Cardiac fibroblast (primary cell): ENCODE data around the gene RTEL1.
A peak's percentile ranks its signal among the peaks of the same experiment; 100 is the strongest.
"Not testable (repeated sequence)": the region's sequence is repeated elsewhere in the genome, so short reads cannot be mapped to it uniquely, and the experiment has no call there.

ENCODE experiments used
- DNase-seq, 2 donors: peaks; one replicate each; pipeline versions ENCODE4 v3.0.0 to v3.0.0-alpha.2; 2010; ENCODE audit warnings: low read depth in 2 of 2
- H3K4me3 ChIP-seq, 2 donors: replicated peaks in 1 of 2; 1 replicate in 1 of 2; 2 replicates in 1 of 2; pipeline ENCODE4 v1.5.1; 2011; ENCODE audit warnings: low read depth in 2 of 2, low read length in 2 of 2, mild to moderate bottlenecking in 2 of 2, moderate library complexity in 1 of 2
- TF ChIP-seq, protein P1 (sequence below): IDR thresholded peaks from one replicate; pipeline ENCODE4 v1.5.1; 2011; ENCODE audit warnings: low read depth, mild to moderate bottlenecking, low read length, inconsistent platforms

RTEL1 gene

DNA sequence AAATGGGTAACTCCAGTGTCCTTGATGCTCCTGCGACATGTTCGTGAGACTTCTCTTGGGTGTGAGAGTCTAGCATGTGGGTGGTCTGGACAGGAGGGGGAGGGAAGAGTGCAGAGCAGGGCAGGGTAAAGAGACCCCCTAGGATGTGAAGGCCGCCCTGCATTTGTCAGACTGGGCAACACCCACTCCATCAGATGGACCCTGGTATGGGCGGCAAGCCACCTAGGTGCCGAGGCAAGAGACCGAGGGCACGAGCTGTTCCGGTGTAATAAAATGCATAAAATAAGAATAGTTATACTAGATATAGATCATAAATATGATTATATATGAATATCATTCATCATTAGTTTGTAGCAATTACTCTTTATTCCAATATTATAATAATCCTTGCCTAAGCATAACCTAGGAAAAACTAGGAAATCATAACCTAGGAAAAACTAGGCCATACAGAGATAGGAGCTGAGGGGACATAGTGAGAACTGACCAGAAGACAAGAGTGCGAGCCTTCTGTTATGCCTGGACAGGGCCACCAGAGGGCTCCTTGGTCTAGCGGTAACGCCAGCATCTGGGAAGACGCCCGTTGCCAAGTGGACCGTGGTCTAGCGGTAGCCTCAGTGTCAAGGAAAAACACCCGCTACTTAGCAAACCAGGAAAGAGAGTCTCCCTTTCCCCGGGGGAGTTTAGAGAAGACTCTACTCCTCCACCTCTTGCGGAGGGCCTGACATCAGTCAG, 44.1 kb upstream of the RTEL1 start:
- TF ChIP-seq, protein P1, sequence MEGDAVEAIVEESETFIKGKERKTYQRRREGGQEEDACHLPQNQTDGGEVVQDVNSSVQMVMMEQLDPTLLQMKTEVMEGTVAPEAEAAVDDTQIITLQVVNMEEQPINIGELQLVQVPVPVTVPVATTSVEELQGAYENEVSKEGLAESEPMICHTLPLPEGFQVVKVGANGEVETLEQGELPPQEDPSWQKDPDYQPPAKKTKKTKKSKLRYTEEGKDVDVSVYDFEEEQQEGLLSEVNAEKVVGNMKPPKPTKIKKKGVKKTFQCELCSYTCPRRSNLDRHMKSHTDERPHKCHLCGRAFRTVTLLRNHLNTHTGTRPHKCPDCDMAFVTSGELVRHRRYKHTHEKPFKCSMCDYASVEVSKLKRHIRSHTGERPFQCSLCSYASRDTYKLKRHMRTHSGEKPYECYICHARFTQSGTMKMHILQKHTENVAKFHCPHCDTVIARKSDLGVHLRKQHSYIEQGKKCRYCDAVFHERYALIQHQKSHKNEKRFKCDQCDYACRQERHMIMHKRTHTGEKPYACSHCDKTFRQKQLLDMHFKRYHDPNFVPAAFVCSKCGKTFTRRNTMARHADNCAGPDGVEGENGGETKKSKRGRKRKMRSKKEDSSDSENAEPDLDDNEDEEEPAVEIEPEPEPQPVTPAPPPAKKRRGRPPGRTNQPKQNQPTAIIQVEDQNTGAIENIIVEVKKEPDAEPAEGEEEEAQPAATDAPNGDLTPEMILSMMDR: peak; percentile 31
- not testable (repeated sequence) for H3K4me3 ChIP-seq
- peak in 1 of 2 donors; percentile 10 for DNase-seq

DNA sequence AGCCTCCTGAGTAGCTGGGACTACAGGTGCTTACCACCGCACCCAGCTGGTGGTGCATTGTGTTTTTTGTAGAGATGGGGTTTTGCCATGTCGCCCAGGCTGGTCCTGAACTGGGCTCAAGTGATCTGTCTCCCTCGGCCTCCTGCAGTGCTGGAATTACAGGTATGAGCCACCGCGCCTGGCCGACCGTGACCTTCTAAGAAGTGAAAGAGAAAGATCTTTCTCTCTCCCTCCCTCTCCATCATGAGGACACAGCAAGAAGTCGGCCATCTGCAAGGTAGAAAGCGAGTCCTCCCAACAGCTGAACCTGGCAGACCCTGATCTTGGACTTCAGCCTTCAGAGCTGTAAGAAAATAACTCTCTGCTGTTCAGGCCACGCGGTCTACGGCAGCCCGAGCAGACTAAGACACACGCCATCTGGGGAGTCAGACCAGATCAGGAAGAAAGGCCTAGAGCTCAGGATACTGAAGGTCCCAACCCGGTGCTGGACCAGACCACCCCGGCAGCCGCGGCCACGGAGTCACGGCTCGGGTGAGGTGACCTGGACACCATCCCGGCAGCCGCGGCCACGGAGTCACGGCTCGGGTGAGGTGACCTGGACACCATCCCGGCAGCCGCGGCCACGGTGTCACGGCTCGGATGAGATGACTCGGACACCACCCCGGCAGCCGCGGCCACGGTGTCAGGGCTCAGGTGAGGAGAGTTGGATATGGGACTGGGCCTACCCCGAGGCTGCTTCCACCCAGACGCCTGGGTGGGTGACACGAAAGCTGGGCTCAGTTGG, 40.8 kb upstream of the RTEL1 start:
- H3K4me3 ChIP-seq: no peak overlapping the region
- DNase-seq: no peak
- TF ChIP-seq, protein P1: no peak

DNA sequence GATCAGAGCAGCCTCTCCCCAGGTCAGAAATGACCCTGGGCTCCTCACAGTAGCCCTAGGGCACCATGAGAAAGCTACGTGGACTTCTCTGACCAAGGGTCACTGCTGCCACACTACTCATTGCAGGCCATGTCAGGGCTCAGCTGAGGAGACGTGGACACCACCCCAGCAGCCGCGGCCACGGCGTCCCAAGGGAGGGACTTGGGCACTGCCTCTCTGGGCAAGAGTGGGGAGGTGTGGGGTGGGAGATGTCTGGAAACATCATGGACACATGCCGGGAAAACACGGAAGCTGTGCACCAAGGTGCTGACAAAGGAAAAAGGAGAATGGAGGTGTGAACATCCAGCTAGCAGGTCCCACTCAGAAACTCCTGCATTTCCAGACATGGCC, 40.2 kb upstream of the RTEL1 start:
- TF ChIP-seq, protein P1: no peak
- DNase-seq: no peak
- no peak overlapping the region for H3K4me3 ChIP-seq

DNA sequence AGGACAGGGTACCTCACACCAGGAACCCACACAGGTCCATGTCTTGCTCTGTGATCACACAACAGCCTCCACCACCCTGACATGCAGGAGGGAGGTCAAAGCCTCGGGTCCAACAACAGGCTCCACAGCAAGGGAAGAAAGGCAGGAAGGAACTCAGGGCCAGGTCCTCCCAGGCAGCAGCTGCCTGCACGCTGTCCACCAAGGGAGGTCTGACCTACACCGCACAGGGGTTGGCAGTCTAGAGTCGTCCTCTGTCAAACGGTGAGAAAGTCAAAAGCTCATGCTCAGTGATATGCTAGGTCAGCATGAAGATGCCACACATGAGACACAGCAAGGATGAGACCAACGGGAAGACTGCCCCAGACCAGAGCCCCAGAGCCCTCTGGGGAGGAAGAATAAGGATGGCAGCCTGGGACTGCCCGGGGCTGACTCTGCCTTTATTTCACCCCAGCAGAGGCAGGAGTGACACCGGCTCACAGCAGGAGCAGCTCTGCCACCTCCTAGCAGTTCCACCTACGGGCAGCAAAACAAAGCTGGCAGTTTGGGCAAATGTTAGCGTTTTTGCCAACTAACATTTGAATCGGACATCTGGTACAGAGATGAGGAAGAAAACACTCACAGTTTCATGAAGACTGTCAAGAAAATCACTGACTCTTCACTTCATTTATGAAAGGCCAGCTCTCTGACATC, 39.7 kb upstream of the RTEL1 start:
- TF ChIP-seq, protein P1: no peak
- DNase-seq: no peak
- no peak overlapping the region for H3K4me3 ChIP-seq

DNA sequence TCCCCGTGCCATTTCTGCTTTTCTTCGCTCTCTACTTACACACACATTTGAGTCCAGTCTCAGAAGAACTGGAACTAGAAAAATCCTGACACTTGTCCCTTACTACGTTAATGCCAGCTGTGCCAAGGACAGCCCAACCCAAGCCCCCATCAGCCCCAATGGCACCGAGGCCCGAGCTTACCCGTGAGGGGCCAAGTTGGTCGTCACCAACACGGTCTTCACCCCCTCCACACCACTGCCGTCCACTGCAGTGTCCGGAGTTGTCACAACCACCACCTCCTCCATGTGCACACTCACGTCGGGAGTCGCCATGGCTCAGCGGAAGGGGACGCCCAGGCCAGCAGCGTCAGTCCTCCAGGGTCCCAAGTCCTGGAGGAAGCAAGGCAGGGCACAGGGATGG, 39.0 kb upstream of the RTEL1 start:
- DNase-seq: no peak
- H3K4me3 ChIP-seq: no peak overlapping the region
- TF ChIP-seq, protein P1: no peak

DNA sequence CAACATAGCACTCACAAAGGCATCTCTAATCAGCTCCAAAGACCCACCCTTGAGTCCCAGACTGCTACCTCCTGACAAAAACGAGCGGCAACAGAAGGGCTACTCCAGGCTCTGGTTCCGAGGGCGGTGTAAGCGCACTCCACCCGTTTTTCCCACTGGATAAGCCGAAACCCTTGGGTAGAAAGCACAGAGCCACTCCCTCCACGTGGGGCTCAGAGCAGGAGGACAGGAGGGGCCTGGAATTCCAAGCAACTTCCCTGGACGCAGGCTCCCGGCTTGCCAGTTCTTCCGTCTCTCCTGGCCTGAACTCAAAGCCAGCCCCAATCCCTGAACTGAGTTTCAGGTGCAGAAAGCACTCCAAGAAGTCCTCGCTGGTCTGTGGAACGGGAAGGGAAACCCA, 38.6 kb upstream of the RTEL1 start:
- no peak overlapping the region for H3K4me3 ChIP-seq
- DNase-seq: no peak
- TF ChIP-seq, protein P1: no peak
